Inflammatory macrophage (primary cell): ENCODE data around the gene IFNA13.

Experiments
- DNase-seq, 2 donors: peaks; one replicate each; pipeline ENCODE4 v3.0.0-alpha.2; 2020 to 2022

Gene IFNA13

GRCh38 chr9:21357479-21358460 lies 10.1 kb downstream of the IFNA13 start:
- peak; percentile 28 to 42 for DNase-seq

GRCh38 chr9:21350787-21351186 lies 17.1 kb downstream of the IFNA13 start, which contains the start of gene IFNA6:
IFNA6 (minus strand) TSS chr9:21350887; CDS start chr9:21350887, 0 bp downstream.
- no peak for DNase-seq

GRCh38 chr9:21348430-21348970 lies 19.4 kb downstream of the IFNA13 start:
- DNase-seq: no peak

- DNase-seq: no peak
Observed at GRCh38 chr9:21340735-21341134, 27.1 kb downstream of the IFNA13 start.

GRCh38 chr9:21336457-21336856 lies 31.4 kb downstream of the IFNA13 start:
- no peak for DNase-seq

GRCh38 chr9:21334701-21335632 lies 32.9 kb downstream of the IFNA13 start, which contains the start of gene KLHL9:
KLHL9 (minus strand) TSS chr9:21335404; CDS start chr9:21334859, 545 bp downstream.
- DNase-seq: peak; percentile 92 to 95

GRCh38 chr9:21333226-21333625 lies 34.6 kb downstream of the IFNA13 start:
- no peak for DNase-seq

GRCh38 chr9:21331676-21332402 lies 36.0 kb downstream of the IFNA13 start:
- no peak for DNase-seq

GRCh38 chr9:21326526-21327139 lies 41.2 kb downstream of the IFNA13 start:
- DNase-seq: peak; percentile 28 to 72

- peak; percentile 41 to 52 for DNase-seq
Observed at GRCh38 chr9:21324047-21324446, 43.8 kb downstream of the IFNA13 start.

- no peak for DNase-seq
Observed at GRCh38 chr9:21322911-21323461, 44.9 kb downstream of the IFNA13 start.

- no peak for DNase-seq
Observed at GRCh38 chr9:21320465-21320864, 47.4 kb downstream of the IFNA13 start.

- DNase-seq: peak; percentile 42 to 49
Observed at GRCh38 chr9:21317956-21318923, 49.6 kb downstream of the IFNA13 start.
